Prostate gland (tissue), 2 donors: Measurements from ENCODE around the gene CDC42SE1. TPM values are rescaled to one million over a fixed set of nuclear protein-coding genes. Genes with fewer than 3 reads are reported as not detected.
A peak's percentile ranks its signal among the peaks of the same experiment; 100 is the strongest.
"Not testable (repeated sequence)": the region's sequence is repeated elsewhere in the genome, so short reads cannot be mapped to it uniquely, and the experiment has no call there.

ENCODE experiments used
- DNase-seq: peaks from one replicate; pipeline ENCODE4 v3.0.0-alpha.2; 2019; ENCODE audit warnings: low spot score
- H3K27ac ChIP-seq, 2 donors: fragments of 200-600 bp; sonication (generic); 2 replicates each; pipeline ENCODE4 v1.5.1; 2017 to 2019
- H3K27me3 ChIP-seq: fragments of 200-600 bp; sonication (generic); replicated peaks from 2 replicates; pipeline ENCODE4 v1.5.1; 2019; ENCODE audit not compliant: insufficient read depth
- H3K36me3 ChIP-seq, 2 donors: fragments of 200-600 bp; sonication (generic); 1 replicate in 1 of 2; 2 replicates in 1 of 2; pipeline versions ENCODE4 v1.5.1 to v1.8.1; 2017 to 2019
- H3K4me1 ChIP-seq: fragments of 200-600 bp; sonication (generic); replicated peaks from 2 replicates; pipeline ENCODE4 v1.5.1; 2019
- H3K4me3 ChIP-seq, 2 donors: fragments of 200-600 bp; sonication (generic); 2 replicates each; pipeline ENCODE4 v1.5.1; 2017 to 2019
- H3K9me3 ChIP-seq: fragments of 200-600 bp; sonication (generic); 2 replicates; pipeline ENCODE4 v1.5.1; 2017
- CTCF ChIP-seq, 4 experiments: fragments of 200-600 bp in 2 of 4; fragments of 450-650 bp in 2 of 4; sonication (generic) in 2 of 4; IDR thresholded peaks; 1 replicate in 3 of 4; 2 replicates in 1 of 4; pipeline ENCODE4 v1.5.1; 2016 to 2019; ENCODE audit warnings: antibody characterized with exemption in 4 of 4, mild to moderate bottlenecking in 2 of 4, moderate library complexity in 2 of 4
- POLR2A ChIP-seq: fragments of 450-650 bp; IDR thresholded peaks from one replicate; pipeline ENCODE4 v1.6.1; 2016; ENCODE audit warnings: antibody characterized with exemption, mild to moderate bottlenecking
- POLR2AphosphoS5 ChIP-seq: sonication (generic); formaldehyde crosslinking; IDR thresholded peaks from one replicate; pipeline ENCODE4 v1.6.1; 2017; ENCODE audit warnings: antibody characterized with exemption
- WGBS: methylation state at CpG from one replicate; pipeline ENCODE4 v1.1.5; 2018; 5-methylcytosine and 5-hydroxymethylcytosine counted together
- intact Hi-C: fragments of 100-400 bp; cut with DNase I; formaldehyde crosslinking; loops from one replicate; pipeline ENCODE4 v1.14.2; 2022
- total RNA-seq, 2 donors: library from RNA; depleted of rRNA; stranded (reverse); fragments of >200 nt; gene quantifications; one replicate each; pipeline ENCODE4 v1.1.0, GENCODE V29; 2016

The CDC42SE1 gene
- 10 to 100 TPM; 66.6 to 67.4 TPM for total RNA-seq

- H3K4me1 ChIP-seq = peaks cover 21% of the 10 kb centered on the region
- intact Hi-C loops = no loop called here
Observed at GRCh38 chr1:151059109-151060006, at the start of gene CDC42SE1. TSS of gene CDC42SE1 (minus strand) at chr1:151059622. CDS start at chr1:151055730, 3,892 bp downstream.

GRCh38 chr1:151108331-151108730 lies 48.9 kb upstream of the CDC42SE1 start:
- Histone ChIP-seq H3K9me3 (no peaks in the 10 kb centered on the region), H3K4me1 (no peaks in the 10 kb centered on the region), H3K36me3 (no peaks in the 10 kb centered on the region), H3K4me3 (no peak overlapping the region), H3K27me3 (no peaks in the 10 kb centered on the region), H3K27ac (no peak overlapping the region)
- DNase-seq = no peak
- 91% methylated on average over 5 of the region's 5 CpGs for WGBS
- TF ChIP-seq POLR2A (no peak), POLR2AphosphoS5 (no peak), CTCF (IDR thresholded peaks at IDR 0.05) (no peak)
- intact Hi-C loops = no loop called here

More at GRCh38 chr1:151059109-151060006, at the start of gene CDC42SE1:
- no peaks in the 10 kb centered on the region for H3K36me3 ChIP-seq
- H3K9me3 ChIP-seq = no peaks in the 10 kb centered on the region
- WGBS = under 1% methylated on average over 38 of the region's 58 CpGs
- TF ChIP-seq POLR2A = peak; percentile 84
- peak; percentile 88 for TF ChIP-seq POLR2AphosphoS5
- peak; percentile 73 to 96 (median 86) for TF ChIP-seq CTCF (IDR thresholded peaks at IDR 0.05)
- DNase-seq = peak; percentile 75
- peak within 1 kb of the TSS; percentile 95 for H3K27ac ChIP-seq
- no peaks in the 10 kb centered on the region for H3K27me3 ChIP-seq
- peak within 1 kb of the TSS; percentile 76 to 84 for H3K4me3 ChIP-seq

- WGBS = 56% methylated on average over 2 of the region's 2 CpGs
- TF ChIP-seq POLR2AphosphoS5 = no peak
- no peak for TF ChIP-seq POLR2A
- TF ChIP-seq CTCF (IDR thresholded peaks at IDR 0.05) = no peak
- H3K27ac ChIP-seq = no peak overlapping the region
- H3K9me3 ChIP-seq = no peaks in the 10 kb centered on the region
- H3K36me3 ChIP-seq = no peaks in the 10 kb centered on the region
- intact Hi-C loops = no loop called here
- no peak overlapping the region for H3K4me3 ChIP-seq
- no peaks in the 10 kb centered on the region for H3K27me3 ChIP-seq
- no peak for DNase-seq
- no peaks in the 10 kb centered on the region for H3K4me1 ChIP-seq
Observed at GRCh38 chr1:151106894-151107293, 47.5 kb upstream of the CDC42SE1 start.

GRCh38 chr1:151104630-151105029 lies 45.2 kb upstream of the CDC42SE1 start:
- no peaks in the 10 kb centered on the region for H3K9me3 ChIP-seq
- H3K4me1 ChIP-seq = no peaks in the 10 kb centered on the region
- no peaks in the 10 kb centered on the region for H3K27me3 ChIP-seq
- H3K4me3 ChIP-seq = no peak overlapping the region
- intact Hi-C loops = loop anchor here (5.0 kb wide), 1 partner anchor 53 kb away; the partner anchor contains the start of gene TNFAIP8L2
- TF ChIP-seq POLR2A (no peak), POLR2AphosphoS5 (no peak), CTCF (IDR thresholded peaks at IDR 0.05) (no peak)
- H3K27ac ChIP-seq = no peak overlapping the region
- no peaks in the 10 kb centered on the region for H3K36me3 ChIP-seq
- DNase-seq = no peak

GRCh38 chr1:151098126-151098525 lies 38.7 kb upstream of the CDC42SE1 start:
- intact Hi-C loops = no loop called here

GRCh38 chr1:151097426-151097825 lies 38.0 kb upstream of the CDC42SE1 start:
- H3K9me3 ChIP-seq, H3K4me1 ChIP-seq, H3K36me3 ChIP-seq, DNase-seq, H3K27me3 ChIP-seq, intact Hi-C loops, H3K4me3 ChIP-seq, H3K27ac ChIP-seq: not testable (repeated sequence)
- WGBS = 91% methylated on average over 6 of the region's 6 CpGs

More at GRCh38 chr1:151098126-151098525, 38.7 kb upstream of the CDC42SE1 start:
- no peaks in the 10 kb centered on the region for H3K9me3 ChIP-seq
- DNase-seq = no peak
- H3K27ac ChIP-seq = no peak overlapping the region
- 96% methylated on average over 1 of the region's 1 CpG for WGBS
- no peaks in the 10 kb centered on the region for H3K4me1 ChIP-seq
- no peak for TF ChIP-seq POLR2A
- no peak for TF ChIP-seq CTCF (IDR thresholded peaks at IDR 0.05)
- no peak for TF ChIP-seq POLR2AphosphoS5
- H3K36me3 ChIP-seq = no peaks in the 10 kb centered on the region
- H3K4me3 ChIP-seq = no peak overlapping the region
- H3K27me3 ChIP-seq = no peaks in the 10 kb centered on the region
